ENCODE data around the gene NRG2.
A peak's percentile ranks its signal among the peaks of the same experiment; 100 is the strongest.

Gene NRG2

DNA sequence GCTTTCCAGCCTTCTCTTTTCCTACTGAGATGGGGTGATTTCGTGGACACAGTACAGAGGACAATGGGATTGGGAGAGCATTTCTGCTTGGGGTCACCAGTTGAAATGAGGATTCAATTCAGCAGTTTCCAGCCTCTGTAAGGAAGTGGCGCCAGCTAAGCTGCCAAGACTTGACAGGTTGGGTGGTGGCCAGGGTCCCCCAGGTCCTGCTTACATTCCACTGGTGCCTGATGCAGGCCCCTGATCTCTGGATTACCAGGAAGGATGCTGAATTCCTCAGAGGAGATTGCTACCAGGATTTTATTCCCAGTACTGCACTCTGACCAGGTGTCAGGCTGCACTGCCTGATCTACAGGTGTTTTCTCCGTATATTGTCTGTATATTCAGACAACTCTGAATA, 127.8 kb downstream of the NRG2 start:
- Histone ChIP-seq H3K27ac (ENCODE audit: low read depth, low read length) (no peak overlapping the region), H3K27me3 (ENCODE audit: insufficient read depth, low read length) (peaks cover 6% of the 10 kb centered on the region; the same call in 1 of the 2 replicates)
- 73% methylated on average over 2 of the region's 3 CpGs for WGBS

DNA sequence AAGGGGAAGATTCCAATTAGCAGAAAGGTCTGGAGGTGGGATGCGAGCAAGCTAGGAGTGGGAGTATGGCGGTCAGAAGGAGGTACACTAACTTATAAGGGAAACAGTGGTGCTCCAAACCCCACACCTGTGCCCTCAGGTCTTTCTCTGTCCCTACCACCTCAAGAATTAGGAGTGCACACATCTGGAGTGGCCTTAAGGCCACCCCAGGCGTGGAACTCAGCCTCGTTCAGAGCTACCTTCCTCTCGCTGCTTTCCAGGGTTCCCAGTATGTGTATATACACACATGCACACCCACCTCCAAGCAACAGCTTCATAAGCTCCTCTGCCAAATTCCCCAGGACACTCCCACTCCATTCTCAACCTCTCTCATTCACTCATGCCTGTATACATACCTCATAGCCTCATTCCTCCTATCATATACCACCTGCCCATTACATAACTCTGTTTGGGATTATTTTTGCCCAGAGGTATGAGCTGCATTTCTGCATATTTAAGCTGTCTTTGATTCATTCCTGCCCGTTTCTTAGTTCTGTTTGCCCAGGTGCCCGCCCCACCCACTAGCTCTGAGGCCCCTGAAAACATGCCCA, 128.8 kb downstream of the NRG2 start:
- WGBS: 83% methylated on average over 7 of the region's 7 CpGs
- H3K27me3 ChIP-seq (ENCODE audit: insufficient read depth, low read length): peaks cover 4% of the 10 kb centered on the region; the same call in 1 of the 2 replicates

More for the DNA sequence above, 127.8 kb downstream of the NRG2 start:
- Histone ChIP-seq H3K4me3 (ENCODE audit: low read length) (no peak overlapping the region), H3K4me1 (ENCODE audit: insufficient read depth, low read length) (peaks cover 5% of the 10 kb centered on the region; the same call in 1 of the 2 replicates), H3K9ac (ENCODE audit: low read depth, low read length) (no peak overlapping the region), H3K36me3 (ENCODE audit: insufficient read depth, low read length) (no peaks in the 10 kb centered on the region), H3K9me3 (ENCODE audit: insufficient read depth, low read depth, low read length) (no peaks in the 10 kb centered on the region)

DNA sequence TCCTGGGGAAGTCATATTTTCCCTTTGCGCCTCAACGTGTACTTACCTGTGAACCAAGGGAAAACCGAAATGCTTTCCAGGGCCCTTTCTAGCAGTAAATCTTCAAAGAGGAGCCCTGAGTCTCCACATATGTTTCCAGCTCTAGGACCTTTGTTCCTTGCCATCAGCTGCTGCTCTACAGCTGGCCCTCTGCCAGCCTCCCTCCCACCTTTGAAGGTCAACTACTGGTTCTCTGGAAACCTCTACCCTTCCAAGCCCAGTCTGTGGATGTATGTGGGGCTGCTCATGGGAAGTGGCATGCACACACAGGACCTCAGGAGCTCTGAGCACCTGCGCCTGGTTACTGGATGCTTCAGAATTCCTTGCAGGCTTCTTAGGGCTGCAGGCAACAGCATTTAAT, 130.3 kb downstream of the NRG2 start:
- no peaks in the 10 kb centered on the region for H3K9me3 ChIP-seq (ENCODE audit: insufficient read depth, low read depth, low read length)
- no peak overlapping the region for H3K4me3 ChIP-seq (ENCODE audit: low read length)
- peaks cover 5% of the 10 kb centered on the region; the same call in 1 of the 2 replicates for H3K4me1 ChIP-seq (ENCODE audit: insufficient read depth, low read length)
- no peak overlapping the region for H3K27ac ChIP-seq (ENCODE audit: low read depth, low read length)
- H3K27me3 ChIP-seq (ENCODE audit: insufficient read depth, low read length): peaks cover 4% of the 10 kb centered on the region; the same call in 1 of the 2 replicates
- no peaks in the 10 kb centered on the region for H3K36me3 ChIP-seq (ENCODE audit: insufficient read depth, low read length)
- no peak overlapping the region for H3K9ac ChIP-seq (ENCODE audit: low read depth, low read length)
- WGBS: 93% methylated on average over 4 of the region's 4 CpGs

More for the DNA sequence above, 128.8 kb downstream of the NRG2 start:
- Histone ChIP-seq H3K9me3 (ENCODE audit: insufficient read depth, low read depth, low read length) (no peaks in the 10 kb centered on the region), H3K4me1 (ENCODE audit: insufficient read depth, low read length) (peaks cover 5% of the 10 kb centered on the region; the same call in 1 of the 2 replicates), H3K4me3 (ENCODE audit: low read length) (no peak overlapping the region), H3K9ac (ENCODE audit: low read depth, low read length) (no peak overlapping the region), H3K36me3 (ENCODE audit: insufficient read depth, low read length) (no peaks in the 10 kb centered on the region), H3K27ac (ENCODE audit: low read depth, low read length) (no peak overlapping the region)

DNA sequence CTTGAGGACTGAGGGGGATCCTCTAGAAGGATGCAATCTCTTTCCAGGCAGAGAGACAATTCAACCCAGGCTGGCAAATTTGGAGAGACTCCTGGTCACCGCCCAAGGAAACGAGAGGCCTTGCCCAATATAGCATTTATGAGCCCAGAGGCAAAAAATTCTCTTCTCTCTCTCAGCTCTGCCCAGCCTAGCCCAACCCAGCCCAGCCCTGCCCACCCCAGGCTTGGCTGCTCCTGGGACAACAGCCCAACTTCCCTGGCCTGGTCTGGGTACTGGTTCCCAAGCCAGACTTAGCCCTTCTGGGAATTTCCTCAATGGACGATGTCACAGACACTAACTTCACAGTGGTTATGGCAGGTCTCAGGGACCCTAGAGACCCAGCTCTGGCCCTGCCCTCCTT, 130.9 kb downstream of the NRG2 start:
- no peak overlapping the region for H3K9ac ChIP-seq (ENCODE audit: low read depth, low read length)
- peaks cover 9% of the 10 kb centered on the region; the same call in 1 of the 2 replicates for H3K27me3 ChIP-seq (ENCODE audit: insufficient read depth, low read length)
- WGBS: 90% methylated on average over 3 of the region's 3 CpGs
- H3K9me3 ChIP-seq (ENCODE audit: insufficient read depth, low read depth, low read length): no peaks in the 10 kb centered on the region
- no peak overlapping the region for H3K27ac ChIP-seq (ENCODE audit: low read depth, low read length)
- no peak overlapping the region for H3K4me3 ChIP-seq (ENCODE audit: low read length)
- no peaks in the 10 kb centered on the region for H3K36me3 ChIP-seq (ENCODE audit: insufficient read depth, low read length)
- peaks cover 5% of the 10 kb centered on the region; the same call in 1 of the 2 replicates for H3K4me1 ChIP-seq (ENCODE audit: insufficient read depth, low read length)

DNA sequence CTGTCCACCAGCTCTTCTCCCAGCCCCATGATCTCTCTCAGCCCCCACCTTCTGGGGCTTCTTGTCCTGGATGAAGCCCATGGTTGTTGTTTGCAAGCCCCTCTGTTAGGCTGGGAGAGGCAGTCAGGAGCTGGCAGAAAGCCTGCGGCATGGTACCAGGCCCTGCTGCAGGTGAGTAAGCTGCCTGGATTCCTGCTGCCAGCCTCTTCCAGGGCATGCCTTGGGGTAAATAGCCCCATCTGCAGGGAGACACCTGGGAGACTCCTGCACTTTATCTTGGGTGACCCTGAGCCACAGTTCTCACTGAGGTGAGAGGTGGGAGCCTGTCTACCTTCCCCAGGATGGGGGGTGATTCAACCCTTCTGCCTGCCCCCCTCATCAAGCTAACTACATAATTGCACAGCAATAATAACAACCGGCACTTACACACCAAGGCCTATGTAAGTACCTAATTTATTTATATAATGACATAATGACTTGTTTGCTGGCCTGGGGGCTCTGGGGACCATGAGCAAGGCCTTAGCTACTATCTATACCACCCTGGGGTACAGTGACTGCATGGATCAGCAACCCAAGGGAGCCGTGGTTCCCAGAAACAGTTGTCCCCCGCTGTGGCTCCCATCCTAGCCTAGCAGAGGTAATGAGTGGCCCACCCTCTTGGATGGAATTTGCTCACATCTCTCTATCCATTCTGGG, 131.5 kb downstream of the NRG2 start:
- Histone ChIP-seq H3K9ac (ENCODE audit: low read depth, low read length) (no peak overlapping the region), H3K36me3 (ENCODE audit: insufficient read depth, low read length) (no peaks in the 10 kb centered on the region), H3K27me3 (ENCODE audit: insufficient read depth, low read length) (peaks cover 15% of the 10 kb centered on the region), H3K27ac (ENCODE audit: low read depth, low read length) (no peak overlapping the region), H3K4me3 (ENCODE audit: low read length) (no peak overlapping the region), H3K9me3 (ENCODE audit: insufficient read depth, low read depth, low read length) (no peaks in the 10 kb centered on the region), H3K4me1 (ENCODE audit: insufficient read depth, low read length) (peaks cover 5% of the 10 kb centered on the region; the same call in 1 of the 2 replicates)
- 82% methylated on average over 3 of the region's 4 CpGs for WGBS

DNA sequence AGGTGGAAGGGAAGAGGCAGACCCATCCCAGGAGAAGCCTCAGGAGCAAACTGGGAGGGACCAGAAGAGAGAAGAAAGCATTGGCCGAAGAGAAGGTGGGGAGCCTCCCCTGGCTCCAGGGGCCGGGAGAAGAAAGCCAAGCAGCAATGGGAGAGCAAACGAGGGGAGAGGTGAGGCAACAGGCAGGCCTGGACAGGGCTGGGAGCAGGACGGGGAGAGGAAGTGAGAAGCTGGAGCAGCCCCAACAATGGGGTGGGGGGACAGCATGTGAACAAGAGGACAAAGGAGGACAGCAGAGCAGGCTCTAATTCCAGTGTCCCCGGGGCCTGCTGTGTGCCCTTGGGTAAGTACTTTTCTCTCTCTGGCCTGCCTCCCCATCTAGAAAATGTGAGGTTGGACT, 132.2 kb downstream of the NRG2 start:
- Histone ChIP-seq H3K4me1 (ENCODE audit: insufficient read depth, low read length) (peaks cover 4% of the 10 kb centered on the region; the same call in 1 of the 2 replicates), H3K36me3 (ENCODE audit: insufficient read depth, low read length) (no peaks in the 10 kb centered on the region), H3K27me3 (ENCODE audit: insufficient read depth, low read length) (peaks cover 20% of the 10 kb centered on the region), H3K9me3 (ENCODE audit: insufficient read depth, low read depth, low read length) (no peaks in the 10 kb centered on the region), H3K4me3 (ENCODE audit: low read length) (no peak overlapping the region), H3K9ac (ENCODE audit: low read depth, low read length) (no peak overlapping the region), H3K27ac (ENCODE audit: low read depth, low read length) (no peak overlapping the region)
- WGBS: 81% methylated on average over 5 of the region's 5 CpGs

DNA sequence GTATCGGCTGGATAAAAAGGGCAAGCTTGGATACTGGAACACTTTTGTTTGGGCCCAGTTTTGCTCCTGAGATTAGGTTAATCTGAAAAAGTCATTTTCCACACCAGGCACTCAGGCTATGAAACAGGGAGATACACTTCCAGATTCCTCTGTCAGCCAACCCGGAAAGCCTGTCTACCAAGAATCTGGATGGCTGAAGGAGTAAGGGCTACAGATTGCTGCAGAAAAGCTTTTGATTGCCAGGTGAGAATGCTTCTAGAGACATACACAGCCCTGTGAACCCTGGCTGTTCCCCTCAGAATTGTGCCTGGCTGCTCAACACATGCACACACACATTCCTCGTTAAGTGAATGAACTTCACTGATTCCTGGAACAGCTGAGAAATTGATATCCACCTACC, 133.1 kb downstream of the NRG2 start:
- Histone ChIP-seq H3K27me3 (ENCODE audit: insufficient read depth, low read length) (peaks cover 28% of the 10 kb centered on the region), H3K36me3 (ENCODE audit: insufficient read depth, low read length) (no peaks in the 10 kb centered on the region), H3K4me3 (ENCODE audit: low read length) (no peak overlapping the region), H3K9me3 (ENCODE audit: insufficient read depth, low read depth, low read length) (no peaks in the 10 kb centered on the region), H3K9ac (ENCODE audit: low read depth, low read length) (no peak overlapping the region), H3K4me1 (ENCODE audit: insufficient read depth, low read length) (0 out of 2 replicates have a peak, but pooled peaks cover 4% of the 10 kb centered on the region), H3K27ac (ENCODE audit: low read depth, low read length) (no peak overlapping the region)
- WGBS: 86% methylated on average over 3 of the region's 3 CpGs

DNA sequence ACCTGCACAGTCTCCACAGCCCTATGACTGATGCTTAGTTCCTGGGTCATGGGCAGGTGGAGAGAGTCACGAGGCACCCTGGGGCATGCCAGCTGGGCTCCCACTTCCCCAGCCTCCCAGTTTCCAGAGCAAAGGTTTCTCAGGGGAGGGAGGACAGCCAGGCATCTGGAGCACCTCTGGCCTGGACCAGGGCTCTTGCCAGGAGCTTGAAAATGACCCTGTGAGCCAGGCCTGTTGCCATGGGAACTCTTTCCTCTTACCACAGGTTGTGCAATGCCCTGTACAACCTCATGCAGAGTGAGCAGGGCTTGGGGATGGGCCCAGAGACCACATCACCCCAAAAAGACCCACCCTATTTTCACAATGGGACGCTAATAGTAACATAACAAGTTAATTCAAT, 134.3 kb downstream of the NRG2 start:
- no peak overlapping the region for H3K9ac ChIP-seq (ENCODE audit: low read depth, low read length)
- H3K9me3 ChIP-seq (ENCODE audit: insufficient read depth, low read depth, low read length): no peaks in the 10 kb centered on the region
- H3K27me3 ChIP-seq (ENCODE audit: insufficient read depth, low read length): peaks cover 41% of the 10 kb centered on the region
- no peak overlapping the region for H3K27ac ChIP-seq (ENCODE audit: low read depth, low read length)
- no peak overlapping the region for H3K4me3 ChIP-seq (ENCODE audit: low read length)
- 83% methylated on average over 2 of the region's 2 CpGs for WGBS
- 0 out of 2 replicates have a peak, but pooled peaks cover 4% of the 10 kb centered on the region for H3K4me1 ChIP-seq (ENCODE audit: insufficient read depth, low read length)
- no peaks in the 10 kb centered on the region for H3K36me3 ChIP-seq (ENCODE audit: insufficient read depth, low read length)

DNA sequence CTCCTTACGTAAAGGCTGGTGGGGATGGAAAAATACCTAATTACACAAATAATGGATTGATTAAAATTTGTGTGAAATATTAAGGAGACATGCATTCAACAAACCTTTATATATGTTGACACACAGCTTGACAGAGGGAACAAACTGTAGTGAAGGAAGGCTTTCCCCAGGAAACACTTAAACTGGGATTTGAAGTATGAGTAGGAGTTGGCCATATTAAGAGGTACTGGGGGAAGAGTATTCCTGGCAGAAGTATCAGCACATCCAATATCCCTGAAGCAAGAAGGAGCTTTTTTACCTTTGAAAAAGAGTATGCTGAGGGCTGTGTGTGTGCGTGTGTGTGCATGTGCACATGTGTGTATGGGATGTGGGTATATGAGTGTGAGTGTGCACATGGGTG, 136.4 kb downstream of the NRG2 start:
- 93% methylated on average over 1 of the region's 2 CpGs for WGBS
- Histone ChIP-seq H3K27me3 (ENCODE audit: insufficient read depth, low read length) (peaks cover 62% of the 10 kb centered on the region), H3K4me3 (ENCODE audit: low read length) (no peak overlapping the region), H3K36me3 (ENCODE audit: insufficient read depth, low read length) (no peaks in the 10 kb centered on the region), H3K9me3 (ENCODE audit: insufficient read depth, low read depth, low read length) (no peaks in the 10 kb centered on the region), H3K9ac (ENCODE audit: low read depth, low read length) (no peak overlapping the region), H3K4me1 (ENCODE audit: insufficient read depth, low read length) (peaks cover 14% of the 10 kb centered on the region), H3K27ac (ENCODE audit: low read depth, low read length) (no peak overlapping the region)

DNA sequence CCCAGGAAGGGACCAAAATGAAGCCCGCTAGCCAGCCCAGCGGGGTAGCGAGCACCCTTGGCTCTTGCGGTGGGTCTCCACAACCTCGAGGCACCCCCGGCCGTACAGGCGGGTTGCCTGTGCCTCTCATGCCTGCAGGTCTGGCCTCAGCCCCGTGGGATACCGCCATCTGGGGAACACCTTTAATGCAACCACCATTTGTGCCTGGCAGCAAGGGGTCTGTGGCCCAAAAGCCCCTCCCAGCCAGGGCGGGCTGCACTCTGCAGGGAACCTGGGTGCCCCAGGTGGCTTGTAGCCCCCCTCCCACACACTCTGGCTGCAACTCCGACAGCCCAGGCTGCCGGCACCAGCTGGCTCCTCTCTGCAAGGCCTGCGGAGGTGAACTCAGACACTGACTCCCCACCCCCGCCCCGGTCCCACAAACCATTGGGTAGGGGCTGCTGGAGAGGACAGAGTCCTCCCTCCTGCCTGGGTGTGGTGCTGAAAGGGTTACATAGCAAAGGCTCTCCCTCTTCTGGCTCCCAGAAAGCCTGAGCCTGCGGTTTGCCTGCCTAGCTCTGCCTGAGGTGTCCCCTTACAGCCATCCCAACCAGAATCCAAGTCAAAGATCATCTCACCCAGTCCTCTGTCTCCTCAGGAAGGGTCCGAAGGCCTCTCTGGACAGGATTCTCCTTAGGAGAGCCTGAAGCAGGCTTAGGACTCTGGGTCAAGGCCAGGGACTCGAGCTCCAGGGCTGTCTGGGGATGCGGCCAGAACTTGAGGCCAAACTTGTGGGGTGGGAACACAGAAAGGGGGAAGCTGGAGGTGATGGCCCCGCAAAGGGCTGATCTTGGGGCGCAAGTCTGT, 138.1 kb downstream of the NRG2 start:
- H3K27me3 ChIP-seq (ENCODE audit: insufficient read depth, low read length): peaks cover 78% of the 10 kb centered on the region
- peak overlapping the region; percentile 64 for H3K4me3 ChIP-seq (ENCODE audit: low read length)
- 18% methylated on average over 18 of the region's 22 CpGs for WGBS

DNA sequence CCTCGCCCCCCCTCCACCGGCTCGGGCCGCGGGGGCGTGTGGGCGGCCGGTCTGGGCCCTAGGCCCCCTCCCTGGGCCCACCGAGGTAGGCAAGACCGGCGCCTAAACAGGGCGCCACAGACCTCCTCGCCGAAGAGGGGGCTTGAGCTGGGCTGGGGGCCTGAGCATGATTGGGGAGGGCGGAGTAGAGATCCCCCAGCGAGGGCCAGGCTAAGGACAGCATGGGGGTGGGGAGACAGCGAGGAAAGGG, 138.6 kb downstream of the NRG2 start:
- Histone ChIP-seq H3K4me3 (ENCODE audit: low read length) (peak overlapping the region; percentile 64), H3K4me1 (ENCODE audit: insufficient read depth, low read length) (peaks cover 14% of the 10 kb centered on the region), H3K27me3 (ENCODE audit: insufficient read depth, low read length) (peaks cover 84% of the 10 kb centered on the region), H3K9me3 (ENCODE audit: insufficient read depth, low read depth, low read length) (no peaks in the 10 kb centered on the region), H3K27ac (ENCODE audit: low read depth, low read length) (no peak overlapping the region), H3K9ac (ENCODE audit: low read depth, low read length) (no peak overlapping the region; the same call in 1 of the 2 replicates), H3K36me3 (ENCODE audit: insufficient read depth, low read length) (no peaks in the 10 kb centered on the region)
- 0% methylated on average over 17 of the region's 17 CpGs for WGBS

More for the DNA sequence above, 138.1 kb downstream of the NRG2 start:
- Histone ChIP-seq H3K27ac (ENCODE audit: low read depth, low read length) (no peak overlapping the region), H3K4me1 (ENCODE audit: insufficient read depth, low read length) (peaks cover 14% of the 10 kb centered on the region), H3K36me3 (ENCODE audit: insufficient read depth, low read length) (no peaks in the 10 kb centered on the region), H3K9ac (ENCODE audit: low read depth, low read length) (no peak overlapping the region; the same call in 1 of the 2 replicates), H3K9me3 (ENCODE audit: insufficient read depth, low read depth, low read length) (no peaks in the 10 kb centered on the region)

All from HUES64 (cell line).